ENCODE measurements around the gene POLR3G. TPM values are rescaled to one million over a fixed set of nuclear protein-coding genes. Genes with fewer than 3 reads are reported as not detected.
A peak's percentile ranks its signal among the peaks of the same experiment; 100 is the strongest.

The POLR3G gene
- total and polyA plus RNA-seq, 7 donors, result 1.0 to 4.9 (median 1.8) TPM

GRCh38 chr5:90558344-90559192 lies 83.9 kb downstream of the POLR3G start, which contains the start of gene ADGRV1:
ADGRV1 (plus strand) TSS chr5:90558797; CDS start chr5:90558896, 99 bp downstream.
- H3K27me3 ChIP-seq (ENCODE audit: insufficient read depth in 3 of 3, low read length in 2 of 3), result peaks cover 6 to 51% (median 18%) of the 10 kb centered on the region in 3 donors
- 1 to 2% (median 1%) methylated on average over 44 to 60 of the region's 60 CpGs for WGBS, 3 donors
- no peak for TF ChIP-seq CTCF (IDR thresholded peaks at IDR 0.05)
- peak; percentile 32 to 79 (median 58) for ATAC-seq
- peak within 1 kb of the TSS; percentile 57 for H3K4me3 ChIP-seq
- H3K36me3 ChIP-seq (ENCODE audit: insufficient read depth in 1 of 2, low read depth in 1 of 2), result no peaks in the 10 kb centered on the region
- H3K27ac ChIP-seq, result no peak within 1 kb of the TSS
- DNase-seq, result peak; percentile 18 to 55
- intact Hi-C loops (cut with DNase I), result no loop called here
- H3K9me3 ChIP-seq, result no peaks in the 10 kb centered on the region
- H3K4me1 ChIP-seq, result peaks cover 6% of the 10 kb centered on the region

GRCh38 chr5:90560771-90561170 lies 86.1 kb downstream of the POLR3G start:
- no peak for ATAC-seq
- H3K27me3 ChIP-seq (ENCODE audit: insufficient read depth in 3 of 3, low read length in 2 of 3), result peaks cover 3 to 51% (median 18%) of the 10 kb centered on the region in 3 donors

GRCh38 chr5:90561766-90562165 lies 87.1 kb downstream of the POLR3G start:
- H3K27ac ChIP-seq, result no peak overlapping the region
- DNase-seq (no peak), ATAC-seq (no peak)
- peaks cover 6% of the 10 kb centered on the region for H3K4me1 ChIP-seq
- peaks cover 3 to 44% (median 15%) of the 10 kb centered on the region in 3 donors for H3K27me3 ChIP-seq (ENCODE audit: insufficient read depth in 3 of 3, low read length in 2 of 3)
- H3K9me3 ChIP-seq, result no peaks in the 10 kb centered on the region
- 70 to 78% (median 74%) methylated on average over 1 of the region's 1 CpG for WGBS, 3 donors
- intact Hi-C loops (cut with DNase I), result no loop called here
- no peak overlapping the region for H3K4me3 ChIP-seq
- TF ChIP-seq CTCF (IDR thresholded peaks at IDR 0.05), result no peak
- no peaks in the 10 kb centered on the region for H3K36me3 ChIP-seq (ENCODE audit: insufficient read depth in 1 of 2, low read depth in 1 of 2)

More at GRCh38 chr5:90560771-90561170, 86.1 kb downstream of the POLR3G start:
- H3K4me3 ChIP-seq, result no peak overlapping the region
- WGBS, 3 donors, result 56 to 66% (median 61%) methylated on average over 2 of the region's 2 CpGs
- intact Hi-C loops (cut with DNase I), result no loop called here
- TF ChIP-seq CTCF (IDR thresholded peaks at IDR 0.05), result no peak
- no peak for DNase-seq
- peaks cover 6% of the 10 kb centered on the region for H3K4me1 ChIP-seq
- H3K36me3 ChIP-seq (ENCODE audit: insufficient read depth in 1 of 2, low read depth in 1 of 2), result no peaks in the 10 kb centered on the region
- H3K27ac ChIP-seq, result no peak overlapping the region
- no peaks in the 10 kb centered on the region for H3K9me3 ChIP-seq

- Histone ChIP-seq H3K36me3 (ENCODE audit: insufficient read depth in 1 of 2, low read depth in 1 of 2) (no peaks in the 10 kb centered on the region), H3K27ac (no peak overlapping the region), H3K4me1 (peaks cover 6% of the 10 kb centered on the region), H3K9me3 (no peaks in the 10 kb centered on the region), H3K27me3 (ENCODE audit: insufficient read depth in 3 of 3, low read length in 2 of 3) (peaks cover 3 to 39% (median 14%) of the 10 kb centered on the region in 3 donors), H3K4me3 (no peak overlapping the region)
- DNase-seq (no peak), ATAC-seq (no peak)
- no peak for TF ChIP-seq CTCF (IDR thresholded peaks at IDR 0.05)
- intact Hi-C loops (cut with DNase I), result no loop called here
- 47 to 58% (median 51%) methylated on average over 5 of the region's 5 CpGs for WGBS, 3 donors
Measured at GRCh38 chr5:90562341-90562740, 87.7 kb downstream of the POLR3G start.

All from psoas muscle (tissue), 8 donors.